ENCODE results near the gene TSPAN16. TPM values are rescaled to one million over a fixed set of nuclear protein-coding genes. Genes with fewer than 3 reads are reported as not detected.

Gene TSPAN16
- total and polyA plus RNA-seq, 3 donors from 2014 or later = 42.5 to 180 (median 137) TPM

DNA sequence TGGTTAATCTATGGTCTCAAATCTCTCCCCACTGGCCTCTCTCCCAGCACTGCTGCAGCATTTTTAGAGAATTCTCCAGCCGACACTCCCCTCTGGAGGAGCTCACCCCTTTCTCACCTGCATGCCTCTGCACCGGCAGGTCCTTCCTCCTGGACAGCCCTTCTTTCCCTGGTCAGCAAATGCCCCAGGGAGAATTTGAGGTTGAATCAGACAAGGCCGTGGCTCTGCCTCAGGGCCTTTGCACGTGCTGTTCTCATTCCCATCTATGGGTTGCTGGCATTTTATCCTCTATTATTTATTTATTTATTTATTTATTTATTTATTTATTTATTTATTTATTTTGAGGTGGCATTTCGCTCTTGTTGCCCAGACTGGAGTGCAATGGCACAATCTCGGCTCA lies 32.2 kb upstream of the TSPAN16 start:
- H3K27ac ChIP-seq = no peak overlapping the region
- no peaks in the 10 kb centered on the region for H3K27me3 ChIP-seq
- WGBS, 2 donors = 96 to 97% methylated on average over 6 of the region's 6 CpGs
- TF ChIP-seq, protein P1, sequence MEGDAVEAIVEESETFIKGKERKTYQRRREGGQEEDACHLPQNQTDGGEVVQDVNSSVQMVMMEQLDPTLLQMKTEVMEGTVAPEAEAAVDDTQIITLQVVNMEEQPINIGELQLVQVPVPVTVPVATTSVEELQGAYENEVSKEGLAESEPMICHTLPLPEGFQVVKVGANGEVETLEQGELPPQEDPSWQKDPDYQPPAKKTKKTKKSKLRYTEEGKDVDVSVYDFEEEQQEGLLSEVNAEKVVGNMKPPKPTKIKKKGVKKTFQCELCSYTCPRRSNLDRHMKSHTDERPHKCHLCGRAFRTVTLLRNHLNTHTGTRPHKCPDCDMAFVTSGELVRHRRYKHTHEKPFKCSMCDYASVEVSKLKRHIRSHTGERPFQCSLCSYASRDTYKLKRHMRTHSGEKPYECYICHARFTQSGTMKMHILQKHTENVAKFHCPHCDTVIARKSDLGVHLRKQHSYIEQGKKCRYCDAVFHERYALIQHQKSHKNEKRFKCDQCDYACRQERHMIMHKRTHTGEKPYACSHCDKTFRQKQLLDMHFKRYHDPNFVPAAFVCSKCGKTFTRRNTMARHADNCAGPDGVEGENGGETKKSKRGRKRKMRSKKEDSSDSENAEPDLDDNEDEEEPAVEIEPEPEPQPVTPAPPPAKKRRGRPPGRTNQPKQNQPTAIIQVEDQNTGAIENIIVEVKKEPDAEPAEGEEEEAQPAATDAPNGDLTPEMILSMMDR (IDR thresholded peaks at IDR 0.05) = no peak
- no peak for TF ChIP-seq POLR2A (IDR thresholded peaks at IDR 0.05)
- intact Hi-C loops (cut with DNase I; ENCODE audit: low total_unique reads) = no loop called here
- H3K4me1 ChIP-seq = peaks cover 9% of the 10 kb centered on the region
- H3K9me3 ChIP-seq = no peaks in the 10 kb centered on the region
- H3K36me3 ChIP-seq (ENCODE audit: low read depth, missing control alignments) = no peaks in the 10 kb centered on the region
- no peak for DNase-seq
- no peak overlapping the region for H3K4me3 ChIP-seq

DNA sequence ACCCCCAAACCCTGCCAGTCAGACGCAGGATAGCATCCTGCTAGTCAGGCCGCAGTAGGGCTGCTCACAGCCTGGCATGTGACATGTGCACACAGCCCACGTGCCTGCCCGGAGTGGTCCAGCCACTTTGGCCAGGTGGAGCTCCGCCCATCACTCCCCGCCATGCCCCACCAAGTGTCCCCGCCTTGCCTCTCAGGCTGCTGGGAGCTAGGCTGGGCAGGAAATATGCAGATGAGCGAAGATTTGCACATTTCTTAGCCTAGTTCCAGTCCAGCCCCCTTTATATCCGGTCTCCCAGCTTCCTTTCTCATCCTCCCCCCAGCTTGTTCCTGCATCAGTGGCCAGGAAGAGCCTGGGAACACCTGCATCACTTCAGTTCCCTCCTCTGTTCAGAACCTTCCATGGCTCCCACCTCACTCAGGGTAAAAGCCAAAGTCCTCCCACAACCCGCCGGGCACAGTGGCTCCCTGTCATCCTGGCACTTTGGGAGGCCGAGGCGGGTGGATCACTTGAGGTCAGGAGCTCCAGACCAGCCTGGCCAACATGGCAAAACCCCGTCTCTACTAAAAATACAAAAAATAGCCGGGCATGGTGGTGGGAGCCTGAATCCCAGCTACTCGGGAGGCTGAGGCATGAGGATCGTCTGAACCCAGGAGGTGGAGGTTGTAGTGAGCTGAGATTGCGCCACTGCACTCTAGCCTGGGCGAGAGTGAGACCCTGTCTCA lies 31.3 kb upstream of the TSPAN16 start:
- Histone ChIP-seq H3K27ac (no peak overlapping the region), H3K9me3 (no peaks in the 10 kb centered on the region), H3K4me3 (no peak overlapping the region), H3K27me3 (no peaks in the 10 kb centered on the region), H3K36me3 (ENCODE audit: low read depth, missing control alignments) (no peaks in the 10 kb centered on the region), H3K4me1 (peaks cover 9% of the 10 kb centered on the region)
- intact Hi-C loops (cut with DNase I; ENCODE audit: low total_unique reads) = no loop called here
- DNase-seq = no peak
- TF ChIP-seq POLR2A (IDR thresholded peaks at IDR 0.05) = no peak
- TF ChIP-seq, protein P1 (IDR thresholded peaks at IDR 0.05) = no peak
- WGBS, 2 donors = 81 to 84% methylated on average over 12 to 19 of the region's 19 CpGs

DNA sequence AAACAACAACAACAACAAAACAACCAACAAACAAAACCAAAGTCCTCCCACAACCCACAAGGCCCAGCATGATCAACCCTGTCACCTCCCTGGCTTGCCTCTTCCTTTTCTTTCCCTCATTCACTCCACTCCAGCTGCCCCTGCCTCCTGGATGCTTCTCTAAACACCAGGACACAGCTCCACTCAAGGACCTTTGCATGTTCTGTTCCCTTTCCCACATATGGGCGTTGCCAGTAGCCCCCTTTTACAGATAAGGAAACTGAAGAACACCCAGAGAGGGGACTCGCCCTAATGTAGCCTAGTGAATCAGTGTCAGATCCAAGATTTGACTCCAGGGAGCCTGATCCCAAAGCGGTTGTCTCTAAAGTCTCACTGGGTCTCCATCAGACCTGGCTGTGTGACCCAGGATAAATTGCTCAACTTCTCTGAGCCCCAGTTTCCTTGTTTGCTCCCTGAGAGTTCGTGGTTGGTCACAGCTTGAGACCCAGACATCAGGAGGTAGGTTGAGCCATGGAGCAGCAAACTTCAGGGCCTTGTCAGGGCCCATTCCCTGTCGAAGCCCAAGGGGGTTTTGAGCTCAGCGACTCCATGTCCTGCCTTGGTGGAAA lies 30.7 kb upstream of the TSPAN16 start:
- H3K4me1 ChIP-seq = peaks cover 9% of the 10 kb centered on the region
- no peaks in the 10 kb centered on the region for H3K27me3 ChIP-seq
- DNase-seq = no peak
- H3K27ac ChIP-seq = no peak overlapping the region
- intact Hi-C loops (cut with DNase I; ENCODE audit: low total_unique reads) = no loop called here
- TF ChIP-seq POLR2A (IDR thresholded peaks at IDR 0.05) = no peak
- TF ChIP-seq, protein P1 (IDR thresholded peaks at IDR 0.05) = no peak
- 80 to 92% methylated on average over 4 to 6 of the region's 6 CpGs for WGBS, 2 donors
- H3K4me3 ChIP-seq = no peak overlapping the region
- H3K36me3 ChIP-seq (ENCODE audit: low read depth, missing control alignments) = no peaks in the 10 kb centered on the region
- H3K9me3 ChIP-seq = no peaks in the 10 kb centered on the region

DNA sequence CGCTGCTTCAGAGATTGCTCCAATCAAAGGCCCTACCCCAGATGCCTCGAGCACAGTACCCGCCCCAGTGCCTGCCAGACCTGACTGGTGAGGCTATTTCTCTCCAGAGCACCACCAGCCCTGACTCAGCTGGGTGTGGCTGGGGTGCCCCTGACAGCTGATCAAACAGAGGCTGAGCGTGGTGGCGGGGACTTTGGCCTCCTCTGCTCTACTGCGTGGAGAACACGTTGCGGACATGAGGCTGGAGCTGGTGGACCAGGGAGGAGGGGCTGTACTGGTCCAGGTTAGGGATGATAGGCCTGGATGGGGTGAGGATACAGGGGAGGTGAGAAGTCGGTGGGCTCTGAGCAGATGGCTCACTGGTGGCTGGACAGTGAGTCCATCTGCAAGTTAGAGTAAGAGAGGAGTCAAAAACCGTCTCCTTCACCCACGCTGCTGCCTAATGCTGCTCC lies 30.1 kb upstream of the TSPAN16 start:
- no peak for DNase-seq
- intact Hi-C loops (cut with DNase I; ENCODE audit: low total_unique reads) = no loop called here
- no peak for TF ChIP-seq POLR2A (IDR thresholded peaks at IDR 0.05)
- TF ChIP-seq, protein P1 (IDR thresholded peaks at IDR 0.05) = no peak
- 81% methylated on average over 8 to 11 of the region's 11 CpGs for WGBS, 2 donors
- Histone ChIP-seq H3K4me1 (peaks cover 9% of the 10 kb centered on the region), H3K36me3 (ENCODE audit: low read depth, missing control alignments) (no peaks in the 10 kb centered on the region), H3K27ac (no peak overlapping the region), H3K27me3 (no peaks in the 10 kb centered on the region), H3K9me3 (no peaks in the 10 kb centered on the region), H3K4me3 (no peak overlapping the region)

Data from testis (tissue), 3 donors.